Measurements from ENCODE around the gene MACROD2.

DNA sequence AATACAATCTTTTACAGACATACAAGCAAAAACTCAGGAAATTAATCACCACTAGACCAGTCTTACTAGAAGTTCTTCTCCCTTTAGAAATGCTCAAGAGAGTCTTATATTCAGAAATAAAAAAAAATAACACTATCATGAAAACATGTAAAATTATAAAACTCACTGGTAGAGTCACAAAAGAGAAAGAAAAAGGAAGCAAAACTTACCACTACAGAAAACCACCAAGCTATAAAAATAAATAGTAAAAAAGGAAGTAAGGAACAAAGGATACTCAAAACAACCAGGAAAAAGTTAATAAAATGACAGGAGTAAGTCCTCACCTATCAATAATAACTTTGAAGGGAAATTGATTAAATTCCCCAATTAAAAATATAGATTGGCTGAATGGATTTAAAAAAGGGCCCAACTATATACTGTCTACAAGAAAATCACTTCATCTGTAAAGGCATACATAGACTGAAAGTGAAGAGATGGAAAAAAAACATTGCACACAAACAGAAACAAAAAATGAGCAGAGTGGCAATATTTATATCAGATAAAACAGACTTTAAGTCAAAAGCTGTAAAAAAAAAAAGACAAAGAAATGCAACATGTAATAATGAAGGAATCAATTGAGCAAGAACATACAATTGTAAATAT, 2088.4 kb downstream of the MACROD2 start:
- TF ChIP-seq, protein P1, sequence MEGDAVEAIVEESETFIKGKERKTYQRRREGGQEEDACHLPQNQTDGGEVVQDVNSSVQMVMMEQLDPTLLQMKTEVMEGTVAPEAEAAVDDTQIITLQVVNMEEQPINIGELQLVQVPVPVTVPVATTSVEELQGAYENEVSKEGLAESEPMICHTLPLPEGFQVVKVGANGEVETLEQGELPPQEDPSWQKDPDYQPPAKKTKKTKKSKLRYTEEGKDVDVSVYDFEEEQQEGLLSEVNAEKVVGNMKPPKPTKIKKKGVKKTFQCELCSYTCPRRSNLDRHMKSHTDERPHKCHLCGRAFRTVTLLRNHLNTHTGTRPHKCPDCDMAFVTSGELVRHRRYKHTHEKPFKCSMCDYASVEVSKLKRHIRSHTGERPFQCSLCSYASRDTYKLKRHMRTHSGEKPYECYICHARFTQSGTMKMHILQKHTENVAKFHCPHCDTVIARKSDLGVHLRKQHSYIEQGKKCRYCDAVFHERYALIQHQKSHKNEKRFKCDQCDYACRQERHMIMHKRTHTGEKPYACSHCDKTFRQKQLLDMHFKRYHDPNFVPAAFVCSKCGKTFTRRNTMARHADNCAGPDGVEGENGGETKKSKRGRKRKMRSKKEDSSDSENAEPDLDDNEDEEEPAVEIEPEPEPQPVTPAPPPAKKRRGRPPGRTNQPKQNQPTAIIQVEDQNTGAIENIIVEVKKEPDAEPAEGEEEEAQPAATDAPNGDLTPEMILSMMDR (conservative IDR thresholded peaks at IDR 0.05; ENCODE audit: low read depth, low read length), result no peak
- no peak for TF ChIP-seq EZH2 (IDR thresholded peaks at IDR 0.05; ENCODE audit: borderline replicate concordance, low read depth, low read length, poor library complexity, severe bottlenecking)
